Measurements from ENCODE around the gene HM13.
"Not testable (repeated sequence)": the region's sequence is repeated elsewhere in the genome, so short reads cannot be mapped to it uniquely, and the experiment has no call there.

The HM13 gene

GRCh38 chr20:31542963-31543362 is 28.7 kb downstream of the HM13 start:
- no peak for DNase-seq (ENCODE audit: low read depth)

GRCh38 chr20:31543966-31544598 is 29.8 kb downstream of the HM13 start:
- no peak for DNase-seq (ENCODE audit: low read depth)

DNA sequence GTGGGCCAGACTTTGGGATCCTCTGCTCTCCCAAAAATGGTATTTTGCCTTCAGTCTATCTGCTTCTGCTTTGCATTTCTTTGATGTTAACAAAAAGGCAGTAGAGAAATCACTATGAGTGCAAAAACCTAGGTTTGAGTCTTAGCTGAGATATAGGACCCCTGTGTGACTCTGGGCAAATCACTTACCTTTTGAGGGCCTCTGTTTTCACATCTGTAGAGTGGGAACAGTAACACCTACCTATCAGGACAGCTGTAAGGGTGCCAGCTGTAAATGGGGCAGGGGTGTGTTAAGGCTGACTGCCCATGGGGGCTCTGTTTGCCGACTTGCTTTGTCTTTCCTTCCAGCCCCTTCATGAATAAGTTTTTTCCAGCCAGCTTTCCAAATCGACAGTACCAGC is 30.4 kb downstream of the HM13 start:
- no peak for DNase-seq (ENCODE audit: low read depth)

DNA sequence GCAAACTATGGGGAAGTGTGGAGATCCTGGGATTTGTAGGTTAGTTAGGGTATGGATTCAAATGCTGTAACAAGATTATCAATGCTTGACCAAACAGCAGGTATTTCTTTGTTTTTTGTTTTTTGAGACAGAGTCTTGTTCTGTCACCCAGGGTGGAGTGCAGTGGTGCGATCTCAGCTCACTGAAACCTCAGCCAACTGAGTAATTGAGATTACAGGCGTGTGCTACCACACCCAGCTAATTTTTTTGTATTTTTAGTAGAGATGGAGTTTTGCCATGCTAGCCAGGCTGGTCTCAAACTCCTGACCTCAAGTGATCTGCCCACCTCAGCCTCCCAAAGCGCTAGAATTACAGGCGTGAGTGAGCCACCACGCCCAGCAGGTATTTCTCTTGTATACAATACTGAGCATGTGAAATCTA is 31.4 kb downstream of the HM13 start:
- DNase-seq (ENCODE audit: low read depth): not testable (repeated sequence)

DNA sequence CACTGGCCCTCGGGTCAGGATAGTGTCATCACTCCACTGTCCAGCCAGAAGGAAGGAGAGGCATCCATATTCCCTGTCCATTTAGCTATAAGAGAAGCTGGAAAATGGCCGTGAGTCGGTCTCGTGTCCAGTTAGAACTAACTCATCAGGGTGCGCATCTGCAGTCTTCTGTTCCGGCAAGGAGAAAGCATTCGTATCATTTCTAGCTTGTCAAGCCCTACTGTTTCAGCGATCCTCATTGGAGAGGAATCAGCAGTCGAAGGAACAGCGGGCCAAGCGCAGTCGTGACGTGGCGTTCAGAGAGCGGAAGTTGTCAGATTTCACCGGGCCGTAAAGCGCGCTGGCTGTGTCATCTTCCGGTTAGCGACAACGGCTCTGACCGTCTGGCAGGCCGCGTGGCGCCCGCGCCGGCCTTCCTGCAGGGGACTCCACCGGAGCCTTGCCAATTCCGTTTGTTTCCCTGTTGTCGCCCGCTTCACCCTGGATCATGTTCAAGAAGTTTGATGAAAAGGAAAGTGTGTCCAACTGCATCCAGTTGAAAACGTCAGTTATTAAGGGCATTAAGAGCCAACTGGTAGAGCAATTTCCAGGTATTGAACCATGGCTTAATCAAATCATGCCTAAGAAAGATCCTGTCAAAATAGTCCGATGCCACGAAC is 32.9 kb downstream of the HM13 start:
- peak; percentile 69 for DNase-seq (ENCODE audit: low read depth)

DNA sequence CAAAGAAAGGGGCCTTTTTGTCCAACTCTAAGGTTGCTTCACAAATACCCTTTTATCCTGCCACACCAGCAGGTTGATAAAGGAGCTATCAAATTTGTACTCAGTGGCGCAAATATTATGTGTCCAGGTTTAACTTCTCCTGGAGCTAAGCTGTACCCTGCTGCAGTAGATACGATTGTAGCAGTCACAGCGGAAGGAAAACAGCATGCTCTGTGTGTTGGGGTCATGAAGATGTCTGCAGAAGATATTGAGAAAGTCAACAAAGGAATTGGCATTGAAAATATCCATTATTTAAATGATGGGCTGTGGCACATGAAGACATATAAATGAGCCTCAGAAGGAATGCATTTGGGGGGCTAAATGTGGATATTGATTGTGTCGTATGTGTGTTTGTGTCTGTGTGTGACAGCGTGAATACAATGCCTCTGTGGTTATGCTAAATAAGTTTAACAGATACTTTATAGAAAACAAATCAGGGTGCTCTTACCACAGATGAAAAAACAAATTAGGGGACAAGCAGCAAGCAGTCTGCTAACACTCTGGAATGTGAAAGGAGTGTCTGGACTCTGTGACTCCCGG is 33.6 kb downstream of the HM13 start:
- no peak for DNase-seq (ENCODE audit: low read depth)

GRCh38 chr20:31548820-31549512 is 34.7 kb downstream of the HM13 start:
- DNase-seq (ENCODE audit: low read depth): no peak

- DNase-seq (ENCODE audit: low read depth): no peak
Observed at GRCh38 chr20:31549513-31549880, 35.3 kb downstream of the HM13 start.

GRCh38 chr20:31550099-31550498 is 35.9 kb downstream of the HM13 start:
- DNase-seq (ENCODE audit: low read depth): no peak

- DNase-seq (ENCODE audit: low read depth): no peak
Observed at GRCh38 chr20:31551163-31552081, 37.2 kb downstream of the HM13 start.

DNA sequence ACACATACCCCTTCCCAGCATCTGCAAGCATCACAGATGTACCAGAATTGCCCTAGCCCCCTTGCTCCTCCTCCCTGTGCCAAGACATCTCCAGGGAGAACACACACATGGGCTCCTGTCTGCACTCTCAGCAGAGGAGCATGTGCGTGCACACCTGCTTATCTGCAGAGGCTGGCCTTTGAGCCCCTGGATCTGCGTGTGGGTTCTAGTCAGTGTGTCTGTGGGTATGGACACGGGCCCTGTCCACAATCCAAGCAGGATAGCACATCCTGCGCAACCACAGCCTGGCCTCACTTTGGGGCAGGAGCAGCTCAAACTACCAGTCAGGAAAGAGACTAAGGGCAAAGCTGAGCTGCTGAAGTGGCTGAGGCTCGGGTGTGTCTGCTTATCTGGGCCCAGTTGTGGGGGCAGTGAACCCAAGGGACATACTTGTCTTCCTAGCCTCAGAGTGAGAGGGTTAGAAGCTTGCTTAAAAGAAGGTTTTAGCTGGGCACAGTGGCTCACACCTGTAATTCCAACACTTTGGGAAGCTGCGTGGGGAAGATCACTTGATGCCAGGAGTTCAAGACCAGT is 41.0 kb downstream of the HM13 start:
- no peak for DNase-seq (ENCODE audit: low read depth)

DNA sequence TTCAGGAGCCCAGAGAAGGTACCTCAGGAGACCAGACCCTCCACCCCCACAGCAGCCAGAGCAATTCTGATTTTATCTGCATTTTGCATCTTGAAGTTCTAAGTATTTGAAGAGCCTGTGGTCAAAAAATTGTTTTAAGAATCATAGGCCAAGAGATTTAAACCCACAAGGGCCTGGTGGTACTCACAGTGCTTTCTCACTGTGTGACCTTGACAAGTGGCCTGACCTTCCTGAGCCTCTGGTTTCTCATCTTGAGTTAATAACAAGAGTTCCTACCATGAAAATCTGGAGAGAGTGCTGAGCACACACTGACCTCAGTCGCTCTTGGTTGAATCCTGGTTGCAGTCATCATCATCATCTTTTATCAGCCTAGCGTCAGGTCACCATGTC is 45.5 kb downstream of the HM13 start:
- no peak for DNase-seq (ENCODE audit: low read depth)

- DNase-seq (ENCODE audit: low read depth): peak; percentile 39
Observed at GRCh38 chr20:31560094-31560745, 46.0 kb downstream of the HM13 start.

GRCh38 chr20:31560746-31561598 is 46.7 kb downstream of the HM13 start:
- DNase-seq (ENCODE audit: low read depth): no peak

GRCh38 chr20:31562241-31562640 is 48.0 kb downstream of the HM13 start:
- DNase-seq (ENCODE audit: low read depth): no peak

DNA sequence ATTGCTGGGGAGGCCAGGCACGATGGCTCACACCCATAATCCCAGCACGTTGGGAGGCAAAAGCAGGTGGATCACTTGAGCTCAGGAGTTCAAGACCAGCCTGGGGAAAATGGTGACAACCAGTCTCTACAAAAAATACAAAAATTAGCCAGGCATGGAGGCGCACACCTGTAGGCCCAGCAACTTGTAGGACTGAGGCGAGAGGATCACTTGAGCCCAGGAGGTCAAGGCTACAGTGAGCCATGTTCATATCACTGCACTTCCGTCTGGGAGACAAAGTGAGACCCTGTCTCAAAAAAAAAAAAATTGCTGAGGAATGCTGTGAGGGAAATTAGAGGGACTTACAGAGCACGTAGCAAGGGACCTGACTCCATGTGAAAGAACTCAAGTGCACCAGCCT is 50.0 kb downstream of the HM13 start:
- DNase-seq (ENCODE audit: low read depth): no peak

DNA sequence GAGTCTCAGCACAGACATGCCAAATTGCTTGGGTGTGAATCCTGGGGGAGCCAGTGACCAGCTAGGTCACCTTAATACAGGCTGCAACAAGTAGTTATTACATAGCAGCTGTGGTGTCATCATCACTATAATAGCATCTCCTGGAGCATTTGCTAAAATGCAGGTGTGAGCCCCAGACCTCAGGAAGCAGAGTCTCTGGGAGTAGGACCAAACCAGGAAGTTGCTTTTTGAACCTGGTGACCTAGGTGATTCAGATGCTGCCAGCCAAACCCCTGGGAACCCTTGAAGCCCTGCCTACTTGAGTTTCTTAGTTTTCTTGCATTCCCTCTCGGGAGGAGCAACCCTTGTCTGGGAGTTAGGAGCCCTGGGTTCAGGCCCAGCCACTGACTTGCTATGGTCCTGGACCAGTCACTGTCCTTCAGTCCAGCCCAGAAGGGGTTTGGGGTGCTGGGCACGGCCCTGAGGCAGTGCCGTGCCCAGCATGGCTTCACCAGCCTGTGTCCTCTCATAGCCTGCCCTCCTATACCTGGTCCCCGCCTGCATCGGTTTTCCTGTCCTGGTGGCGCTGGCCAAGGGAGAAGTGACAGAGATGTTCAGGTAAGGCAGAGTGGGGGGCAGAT is 51.6 kb downstream of the HM13 start:
- DNase-seq (ENCODE audit: low read depth): no peak

- no peak for DNase-seq (ENCODE audit: low read depth)
Observed at GRCh38 chr20:31566319-31566657, 52.0 kb downstream of the HM13 start.

GRCh38 chr20:31566658-31567379 is 52.6 kb downstream of the HM13 start:
- peak; percentile 27 for DNase-seq (ENCODE audit: low read depth)

Data from stimulated activated CD8-positive, alpha-beta memory T cell treated with anti-CD3 and anti-CD28 coated beads, Interleukin-12 subunit alpha, Interleukin-12 subunit beta, amount 100 ng/mL, for 4 hours (primary cell).